BE2C (cell line): ENCODE measurements around the gene TEDC2.

Source experiments
- DNase-seq: peaks from one replicate; pipeline ENCODE4 v3.0.0-alpha.2; 2020
- H3K27me3 ChIP-seq: fragments of 250-450 bp; sonication (Bioruptor Pico); 2 replicates; pipeline ENCODE4 v1.5.1; 2020; ENCODE audit warnings: mild to moderate bottlenecking
- H3K36me3 ChIP-seq: fragments of 250-450 bp; sonication (Bioruptor Pico); 2 replicates; pipeline ENCODE4 v1.5.1; 2020; ENCODE audit warnings: mild to moderate bottlenecking
- H3K4me1 ChIP-seq: fragments of 250-450 bp; sonication (Bioruptor Pico); 2 replicates; pipeline ENCODE4 v1.5.1; 2020
- H3K4me3 ChIP-seq: 2 replicates; pipeline ENCODE4 v1.5.1; 2011; ENCODE audit warnings: low read depth, low read length
- H3K9me3 ChIP-seq: fragments of 250-450 bp; sonication (Bioruptor Pico); 2 replicates; pipeline ENCODE4 v1.5.1; 2020
- TF ChIP-seq, protein P1 (sequence below): IDR thresholded peaks from 2 replicates; pipeline ENCODE4 v1.5.1; 2012; ENCODE audit warnings: mild to moderate bottlenecking, low read depth, low read length

Gene TEDC2

DNA sequence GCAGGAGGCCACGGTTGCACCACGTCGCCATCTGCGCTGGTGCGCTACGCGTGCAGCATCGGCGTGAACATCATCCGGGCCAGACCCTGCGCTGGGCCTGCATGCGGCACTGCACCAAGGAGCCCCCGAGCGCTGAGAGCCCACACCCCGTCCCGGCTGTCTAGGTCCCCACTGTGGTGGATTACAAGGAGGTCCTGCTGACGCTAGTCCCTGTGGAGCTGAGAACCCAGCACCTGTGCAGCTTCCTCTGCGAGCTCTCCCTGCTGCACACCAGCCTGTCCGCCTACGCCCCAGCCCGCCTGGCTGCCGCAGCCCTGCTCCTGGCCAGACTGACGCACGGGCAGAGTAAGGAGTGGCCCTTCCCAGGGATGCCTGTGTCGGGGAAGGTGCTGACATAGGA lies 10.8 kb upstream of the TEDC2 start:
- TF ChIP-seq, protein P1, sequence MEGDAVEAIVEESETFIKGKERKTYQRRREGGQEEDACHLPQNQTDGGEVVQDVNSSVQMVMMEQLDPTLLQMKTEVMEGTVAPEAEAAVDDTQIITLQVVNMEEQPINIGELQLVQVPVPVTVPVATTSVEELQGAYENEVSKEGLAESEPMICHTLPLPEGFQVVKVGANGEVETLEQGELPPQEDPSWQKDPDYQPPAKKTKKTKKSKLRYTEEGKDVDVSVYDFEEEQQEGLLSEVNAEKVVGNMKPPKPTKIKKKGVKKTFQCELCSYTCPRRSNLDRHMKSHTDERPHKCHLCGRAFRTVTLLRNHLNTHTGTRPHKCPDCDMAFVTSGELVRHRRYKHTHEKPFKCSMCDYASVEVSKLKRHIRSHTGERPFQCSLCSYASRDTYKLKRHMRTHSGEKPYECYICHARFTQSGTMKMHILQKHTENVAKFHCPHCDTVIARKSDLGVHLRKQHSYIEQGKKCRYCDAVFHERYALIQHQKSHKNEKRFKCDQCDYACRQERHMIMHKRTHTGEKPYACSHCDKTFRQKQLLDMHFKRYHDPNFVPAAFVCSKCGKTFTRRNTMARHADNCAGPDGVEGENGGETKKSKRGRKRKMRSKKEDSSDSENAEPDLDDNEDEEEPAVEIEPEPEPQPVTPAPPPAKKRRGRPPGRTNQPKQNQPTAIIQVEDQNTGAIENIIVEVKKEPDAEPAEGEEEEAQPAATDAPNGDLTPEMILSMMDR: no peak
- no peak for DNase-seq
- Histone ChIP-seq H3K27me3 (no peaks in the 10 kb centered on the region), H3K36me3 (peaks cover 90% of the 10 kb centered on the region), H3K4me3 (no peak overlapping the region), H3K4me1 (no peaks in the 10 kb centered on the region), H3K9me3 (no peaks in the 10 kb centered on the region)

DNA sequence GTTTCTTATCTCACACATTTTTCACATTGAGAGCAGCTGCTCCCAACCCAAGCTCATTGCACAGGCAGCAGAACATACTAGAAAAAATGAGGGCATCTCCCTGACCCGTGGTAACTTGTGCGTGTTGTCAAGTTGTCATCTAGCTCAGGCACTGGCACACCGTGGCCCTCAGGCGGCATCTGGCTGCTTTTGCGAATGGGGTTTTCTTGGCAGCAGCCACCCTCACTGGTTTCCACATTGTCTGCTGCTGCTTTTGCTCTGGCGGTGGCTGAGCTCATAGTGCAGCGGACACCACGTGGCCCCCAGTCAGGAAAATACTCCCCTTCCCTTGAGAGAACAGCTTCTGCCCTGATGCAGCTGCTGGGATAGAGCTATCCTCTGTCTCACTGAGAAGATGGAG lies 9.4 kb upstream of the TEDC2 start:
- Histone ChIP-seq H3K27me3 (no peaks in the 10 kb centered on the region), H3K36me3 (peaks cover 91% of the 10 kb centered on the region), H3K9me3 (no peaks in the 10 kb centered on the region), H3K4me1 (no peaks in the 10 kb centered on the region), H3K4me3 (no peak overlapping the region)
- DNase-seq: no peak
- TF ChIP-seq, protein P1: no peak

DNA sequence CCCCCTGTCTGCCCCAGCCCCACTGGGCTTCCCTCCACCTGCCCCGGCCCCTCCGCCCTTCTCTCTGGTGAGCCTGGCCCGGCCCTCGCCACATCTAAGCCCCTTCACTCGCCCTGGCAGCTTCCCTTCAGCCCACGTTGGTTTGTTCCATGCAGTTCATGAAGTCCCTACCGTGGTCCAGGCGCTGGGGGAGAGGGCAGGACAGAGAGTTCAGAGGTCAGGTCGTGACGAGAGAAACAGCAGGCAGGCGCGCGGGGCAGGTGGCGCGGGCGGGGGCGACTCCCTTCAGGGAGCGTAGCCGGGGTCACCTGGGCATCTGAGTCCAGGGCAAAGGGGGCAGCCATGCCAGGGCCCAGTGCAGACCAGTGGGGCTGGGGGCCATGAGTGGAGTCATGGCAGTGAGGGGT lies 8.9 kb upstream of the TEDC2 start:
- no peak overlapping the region for H3K4me3 ChIP-seq
- H3K4me1 ChIP-seq: no peaks in the 10 kb centered on the region
- no peaks in the 10 kb centered on the region for H3K27me3 ChIP-seq
- H3K9me3 ChIP-seq: no peaks in the 10 kb centered on the region
- TF ChIP-seq, protein P1: no peak
- DNase-seq: no peak
- peaks cover 91% of the 10 kb centered on the region for H3K36me3 ChIP-seq

GRCh38 chr16:2451851-2452320 lies 8.0 kb upstream of the TEDC2 start:
- DNase-seq: no peak
- no peaks in the 10 kb centered on the region for H3K9me3 ChIP-seq
- H3K4me1 ChIP-seq: no peaks in the 10 kb centered on the region
- H3K36me3 ChIP-seq: peaks cover 91% of the 10 kb centered on the region
- no peaks in the 10 kb centered on the region for H3K27me3 ChIP-seq
- H3K4me3 ChIP-seq: no peak overlapping the region
- TF ChIP-seq, protein P1: no peak

DNA sequence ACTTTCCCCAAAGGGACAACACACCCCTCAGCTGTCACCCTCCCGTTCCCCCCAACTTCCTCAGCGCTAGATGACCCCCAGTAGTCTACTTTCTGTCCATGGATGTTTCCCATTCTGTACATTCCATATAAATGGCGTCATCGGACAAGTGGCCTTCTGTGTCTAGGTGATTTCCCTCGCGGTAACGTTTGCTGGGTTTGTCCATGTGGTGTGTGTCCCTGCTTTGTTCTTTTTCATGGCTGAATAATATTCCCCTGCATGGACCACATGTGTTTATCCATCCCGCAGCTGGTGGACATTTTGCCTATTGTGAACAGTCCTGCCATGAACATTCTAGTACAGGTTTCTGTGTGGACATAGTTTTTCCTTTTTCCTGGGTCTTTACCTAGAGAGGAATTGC lies 7.3 kb upstream of the TEDC2 start:
- no peaks in the 10 kb centered on the region for H3K27me3 ChIP-seq
- TF ChIP-seq, protein P1: no peak
- H3K36me3 ChIP-seq: peaks cover 92% of the 10 kb centered on the region

DNA sequence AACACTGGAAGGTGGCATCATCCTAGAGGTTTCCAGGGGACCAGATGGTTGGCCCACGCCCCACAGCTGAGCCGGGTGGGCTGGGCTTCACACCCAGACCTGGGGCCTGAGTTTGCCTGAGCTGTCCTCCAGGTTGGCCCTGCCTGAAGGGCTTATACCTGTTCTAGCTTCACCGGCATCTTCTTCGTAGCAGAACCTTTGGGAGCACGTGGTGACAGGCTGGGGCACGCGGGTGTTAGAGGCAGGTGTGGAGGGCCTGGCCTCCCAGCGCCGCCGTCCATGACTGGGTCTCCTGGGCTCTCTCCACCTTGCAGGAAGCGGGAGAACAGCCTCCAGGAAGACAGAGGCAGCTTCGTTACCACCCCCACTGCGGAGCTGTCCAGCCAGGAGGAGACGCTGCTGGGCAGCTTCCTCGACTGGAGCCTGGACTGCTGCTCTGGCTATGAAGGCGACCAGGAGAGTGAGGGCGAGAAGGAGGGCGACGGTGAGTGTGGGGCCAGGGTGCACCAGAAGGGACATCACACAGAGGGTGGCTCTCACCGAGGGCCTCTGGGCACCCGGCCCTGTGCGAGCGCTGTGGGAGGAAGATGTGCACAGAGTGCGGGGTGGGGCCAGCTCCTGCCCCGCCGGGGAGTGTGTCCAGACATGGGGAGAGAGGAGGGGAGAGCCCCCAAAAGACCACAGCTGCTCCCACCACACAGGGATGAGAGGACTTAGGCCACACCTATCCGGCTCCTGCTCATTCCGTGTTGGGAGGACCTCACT lies 4.6 kb upstream of the TEDC2 start:
- DNase-seq: no peak
- H3K27me3 ChIP-seq: no peaks in the 10 kb centered on the region
- TF ChIP-seq, protein P1: no peak
- H3K4me3 ChIP-seq: no peak overlapping the region
- H3K4me1 ChIP-seq: no peaks in the 10 kb centered on the region; the same call in 1 of the 2 replicates
- no peaks in the 10 kb centered on the region for H3K9me3 ChIP-seq
- H3K36me3 ChIP-seq: peaks cover 74% of the 10 kb centered on the region

More for the DNA sequence above, 7.3 kb upstream of the TEDC2 start:
- Histone ChIP-seq H3K9me3 (no peaks in the 10 kb centered on the region), H3K4me1 (no peaks in the 10 kb centered on the region), H3K4me3 (no peak overlapping the region)
- DNase-seq: no peak
